ENCODE data around the gene RNF151.
"Not testable (repeated sequence)": the region's sequence is repeated elsewhere in the genome, so short reads cannot be mapped to it uniquely, and the experiment has no call there.

RNF151 gene

GRCh38 chr16:1966460-1966859, at the start of gene RNF151:
Gene RNF151, plus strand, starts transcription at chr16:1966856. Its CDS starts 26 bp downstream, at chr16:1966882.
- DNase-seq (ENCODE audit: low read depth in 2 of 2) = no peak

GRCh38 chr16:1917056-1917664, 49.5 kb upstream of the RNF151 start:
- DNase-seq (ENCODE audit: low read depth in 2 of 2) = no peak

- no peak for DNase-seq (ENCODE audit: low read depth in 2 of 2)
These were observed 48.8 kb upstream of the RNF151 start for GRCh38 chr16:1917665-1918350.

GRCh38 chr16:1918351-1919326, 48.0 kb upstream of the RNF151 start, which contains the start of gene HS3ST6:
Gene HS3ST6, minus strand, starts transcription at chr16:1918415. Its CDS starts 92 bp downstream, at chr16:1918323.
- DNase-seq (ENCODE audit: low read depth in 2 of 2) = no peak

- DNase-seq (ENCODE audit: low read depth in 2 of 2) = no peak
These were observed 47.2 kb upstream of the RNF151 start for GRCh38 chr16:1919327-1919998.

GRCh38 chr16:1920122-1920521, 46.5 kb upstream of the RNF151 start:
- not testable (repeated sequence) for DNase-seq (ENCODE audit: low read depth in 2 of 2)

- DNase-seq (ENCODE audit: low read depth in 2 of 2) = no peak
These were observed 45.9 kb upstream of the RNF151 start for GRCh38 chr16:1920727-1921171.

- no peak for DNase-seq (ENCODE audit: low read depth in 2 of 2)
These were observed 44.3 kb upstream of the RNF151 start for GRCh38 chr16:1922357-1922756.

- no peak for DNase-seq (ENCODE audit: low read depth in 2 of 2)
These were observed 43.2 kb upstream of the RNF151 start for GRCh38 chr16:1923299-1924034.

- DNase-seq (ENCODE audit: low read depth in 2 of 2) = no peak
These were observed 42.6 kb upstream of the RNF151 start for GRCh38 chr16:1924095-1924494.

GRCh38 chr16:1926271-1926670, 40.4 kb upstream of the RNF151 start:
- no peak for DNase-seq (ENCODE audit: low read depth in 2 of 2)

- no peak for DNase-seq (ENCODE audit: low read depth in 2 of 2)
These were observed 37.6 kb upstream of the RNF151 start for GRCh38 chr16:1929105-1929504.

- DNase-seq (ENCODE audit: low read depth in 2 of 2) = peak; percentile 85 to 88
These were observed 36.9 kb upstream of the RNF151 start for GRCh38 chr16:1929578-1930337.

GRCh38 chr16:1930338-1930720, 36.3 kb upstream of the RNF151 start:
- DNase-seq (ENCODE audit: low read depth in 2 of 2) = no peak

GRCh38 chr16:1932050-1933028, 34.3 kb upstream of the RNF151 start:
- no peak for DNase-seq (ENCODE audit: low read depth in 2 of 2)

- DNase-seq (ENCODE audit: low read depth in 2 of 2) = no peak
These were observed 33.5 kb upstream of the RNF151 start for GRCh38 chr16:1933097-1933661.

- no peak for DNase-seq (ENCODE audit: low read depth in 2 of 2)
These were observed 29.6 kb upstream of the RNF151 start for GRCh38 chr16:1936945-1937479.

GRCh38 chr16:1938316-1938715, 28.3 kb upstream of the RNF151 start:
- DNase-seq (ENCODE audit: low read depth in 2 of 2) = no peak

Measured in stimulated activated CD8-positive, alpha-beta memory T cell treated with anti-CD3 and anti-CD28 coated beads, Interleukin-15, amount 100 ng/mL, for 48 hours (primary cell).